MM.1S (cell line): ENCODE data around the gene VLDLR.

Experiments
- DNase-seq: peaks from one replicate; pipeline ENCODE4 v3.0.0-alpha.2; 2015
- H2AFZ ChIP-seq: fragments of 300-600 bp; sonication (generic); 2 replicates; pipeline ENCODE4 v1.6.0; 2016; ENCODE audit warnings: antibody characterized with exemption, low read length
- H3F3A ChIP-seq: fragments of 300-600 bp; sonication (generic); 2 replicates; pipeline ENCODE4 v1.6.1; 2016; ENCODE audit warnings: mild to moderate bottlenecking, antibody characterized with exemption, low read length, moderate library complexity, mixed read lengths; ENCODE audit not compliant: insufficient read depth
- H3K27ac ChIP-seq: fragments of 300-600 bp; sonication (generic); 2 replicates; pipeline ENCODE4 v1.5.1; 2016; ENCODE audit warnings: mild to moderate bottlenecking, low read length
- H3K27me3 ChIP-seq: fragments of 300-600 bp; sonication (generic); replicated peaks from 2 replicates; pipeline ENCODE4 v1.6.0; 2016; ENCODE audit warnings: low read length; ENCODE audit not compliant: insufficient read depth
- H3K36me3 ChIP-seq: fragments of 300-600 bp; sonication (generic); replicated peaks from 2 replicates; pipeline ENCODE4 v1.6.1; 2016; ENCODE audit warnings: mild to moderate bottlenecking, low read length, mixed read lengths; ENCODE audit not compliant: insufficient read depth
- H3K4me1 ChIP-seq: fragments of 300-600 bp; sonication (generic); 2 replicates; pipeline ENCODE4 v1.6.1; 2016; ENCODE audit warnings: low read length, mixed read lengths
- H3K4me2 ChIP-seq: fragments of 300-600 bp; sonication (generic); 2 replicates; pipeline ENCODE4 v1.6.0; 2016; ENCODE audit warnings: low read depth, low read length
- H3K4me3 ChIP-seq: fragments of 300-600 bp; sonication (generic); 2 replicates; pipeline ENCODE4 v1.5.1; 2016; ENCODE audit warnings: low read length, mixed read lengths
- H3K79me2 ChIP-seq: fragments of 300-600 bp; sonication (generic); 2 replicates; pipeline ENCODE4 v1.6.1; 2016; ENCODE audit warnings: mixed run types, low read length, mixed read lengths
- H3K9ac ChIP-seq: fragments of 300-600 bp; sonication (generic); 2 replicates; pipeline ENCODE4 v1.6.1; 2016; ENCODE audit warnings: low read length, mixed read lengths
- H3K9me2 ChIP-seq: fragments of 300-600 bp; sonication (generic); replicated peaks from 2 replicates; pipeline ENCODE4 v1.6.1; 2016; ENCODE audit warnings: mild to moderate bottlenecking, low read length, mixed read lengths; ENCODE audit not compliant: insufficient read depth
- H3K9me3 ChIP-seq: fragments of 300-600 bp; sonication (generic); replicated peaks from 2 replicates; pipeline ENCODE4 v1.6.1; 2016; ENCODE audit warnings: mild to moderate bottlenecking, low read length, mixed read lengths; ENCODE audit not compliant: insufficient read depth
- H4K20me1 ChIP-seq: fragments of 300-600 bp; sonication (generic); 2 replicates; pipeline ENCODE4 v1.6.1; 2016; ENCODE audit warnings: mild to moderate bottlenecking, low read length, moderate library complexity, mixed read lengths; ENCODE audit not compliant: insufficient read depth
- CTCF ChIP-seq: fragments of 300-600 bp; sonication (generic); IDR thresholded peaks from 2 replicates; pipeline ENCODE4 v1.5.1; 2016; ENCODE audit warnings: antibody characterized with exemption, low read length, mixed read lengths
- EZH2 ChIP-seq: fragments of 300-600 bp; sonication (generic); optimal IDR thresholded peaks from 2 replicates; pipeline ENCODE3; 2017; ENCODE audit warnings: low read depth, mild to moderate bottlenecking, antibody characterized with exemption, low read length, mixed read lengths
- EZH2phosphoT487 ChIP-seq: fragments of 300-600 bp; sonication (generic); IDR thresholded peaks from 2 replicates; pipeline ENCODE4 v1.6.1; 2018; ENCODE audit warnings: antibody characterized with exemption, low read length

The VLDLR gene

GRCh38 chr9:2615497-2615896 lies 6.1 kb upstream of the VLDLR start:
- Histone ChIP-seq H3K36me3 (no peaks in the 10 kb centered on the region), H3K79me2 (no peaks in the 10 kb centered on the region)

GRCh38 chr9:2616692-2617377 lies 4.8 kb upstream of the VLDLR start:
- H3K9ac ChIP-seq, result no peak overlapping the region
- H3K4me1 ChIP-seq, result no peaks in the 10 kb centered on the region
- no peak overlapping the region for H2AFZ ChIP-seq
- H3K27ac ChIP-seq, result no peak overlapping the region
- no peak for TF ChIP-seq EZH2
- no peak for TF ChIP-seq EZH2phosphoT487
- no peak for TF ChIP-seq CTCF
- no peaks in the 10 kb centered on the region for H3K9me3 ChIP-seq
- no peaks in the 10 kb centered on the region for H3K27me3 ChIP-seq
- no peaks in the 10 kb centered on the region for H3K79me2 ChIP-seq
- no peak overlapping the region for H3K4me3 ChIP-seq
- H4K20me1 ChIP-seq, result no peaks in the 10 kb centered on the region
- no peak overlapping the region for H3K4me2 ChIP-seq
- H3K9me2 ChIP-seq, result no peaks in the 10 kb centered on the region; the same call in 1 of the 2 replicates
- H3F3A ChIP-seq, result no peaks in the 10 kb centered on the region
- H3K36me3 ChIP-seq, result no peaks in the 10 kb centered on the region
- DNase-seq, result no peak

More at GRCh38 chr9:2615497-2615896, 6.1 kb upstream of the VLDLR start:
- Histone ChIP-seq H3K9me2 (no peaks in the 10 kb centered on the region; the same call in 1 of the 2 replicates), H3K9me3 (no peaks in the 10 kb centered on the region), H3K4me3 (no peak overlapping the region), H3K27ac (no peak overlapping the region), H3F3A (no peaks in the 10 kb centered on the region), H3K4me1 (no peaks in the 10 kb centered on the region), H3K27me3 (no peaks in the 10 kb centered on the region), H4K20me1 (no peaks in the 10 kb centered on the region), H3K9ac (no peak overlapping the region), H2AFZ (no peak overlapping the region), H3K4me2 (no peak overlapping the region)
- no peak for TF ChIP-seq EZH2
- DNase-seq, result no peak

DNA sequence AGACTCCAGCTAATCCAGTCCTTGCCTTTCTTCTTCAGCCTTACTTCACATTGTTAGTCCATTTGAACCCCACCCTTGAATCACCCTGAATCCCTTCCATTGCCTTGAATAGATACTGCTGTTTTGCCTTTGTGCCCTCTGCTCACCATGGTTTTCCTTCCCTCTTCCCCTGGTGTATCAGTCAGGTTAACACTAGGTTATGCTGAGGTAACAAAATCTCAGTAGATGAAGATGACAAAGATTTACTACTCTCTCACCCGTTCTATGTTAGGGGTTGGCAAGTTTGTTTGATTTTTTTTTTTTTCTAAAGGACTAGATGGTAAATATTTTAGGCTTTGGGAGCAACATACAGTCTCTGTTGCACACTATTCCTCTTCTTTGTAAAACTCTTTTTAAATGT lies 3.3 kb upstream of the VLDLR start:
- H3K9me3 ChIP-seq, result no peaks in the 10 kb centered on the region
- H3K36me3 ChIP-seq, result no peaks in the 10 kb centered on the region
- no peak overlapping the region for H3K4me2 ChIP-seq
- H3K9me2 ChIP-seq, result no peaks in the 10 kb centered on the region; the same call in 1 of the 2 replicates
- TF ChIP-seq EZH2 (no peak), EZH2phosphoT487 (no peak), CTCF (no peak)
- no peak overlapping the region for H3K9ac ChIP-seq
- no peak overlapping the region for H3K27ac ChIP-seq
- H3K4me1 ChIP-seq, result 0 out of 2 replicates have a peak, but pooled peaks cover 4% of the 10 kb centered on the region
- no peak overlapping the region for H3K4me3 ChIP-seq
- no peaks in the 10 kb centered on the region for H3K79me2 ChIP-seq
- H3F3A ChIP-seq, result no peaks in the 10 kb centered on the region
- no peaks in the 10 kb centered on the region for H3K27me3 ChIP-seq
- no peak for DNase-seq
- H4K20me1 ChIP-seq, result no peaks in the 10 kb centered on the region
- H2AFZ ChIP-seq, result no peak overlapping the region
